Measurements from ENCODE around the gene EMP3.
"Not testable (repeated sequence)": the region's sequence is repeated elsewhere in the genome, so short reads cannot be mapped to it uniquely, and the experiment has no call there.

The EMP3 gene

DNA sequence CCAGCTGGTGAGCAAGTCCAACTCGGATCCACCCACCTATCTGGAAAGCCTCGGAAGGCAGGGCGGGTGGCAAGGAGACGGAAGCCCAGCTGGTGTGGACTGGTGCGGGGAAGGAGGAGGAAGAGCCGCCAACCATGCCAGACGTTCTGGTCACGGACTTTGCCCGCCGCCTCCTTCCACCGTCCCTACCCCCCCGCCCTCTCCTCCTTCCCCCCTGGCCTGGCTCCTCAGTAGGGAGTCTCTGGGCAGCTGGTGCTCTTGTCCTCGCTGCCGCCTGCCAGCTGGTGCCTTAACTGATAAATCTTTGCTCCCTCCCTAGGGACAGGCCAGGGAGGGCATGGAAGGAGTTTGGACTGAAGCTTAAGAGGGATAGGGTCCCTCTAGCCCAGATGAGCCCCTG, 43.6 kb downstream of the EMP3 start:
- no peak for DNase-seq (ENCODE audit: extremely low spot score, insufficient read length, low read depth)
- no peak for FAIRE-seq

DNA sequence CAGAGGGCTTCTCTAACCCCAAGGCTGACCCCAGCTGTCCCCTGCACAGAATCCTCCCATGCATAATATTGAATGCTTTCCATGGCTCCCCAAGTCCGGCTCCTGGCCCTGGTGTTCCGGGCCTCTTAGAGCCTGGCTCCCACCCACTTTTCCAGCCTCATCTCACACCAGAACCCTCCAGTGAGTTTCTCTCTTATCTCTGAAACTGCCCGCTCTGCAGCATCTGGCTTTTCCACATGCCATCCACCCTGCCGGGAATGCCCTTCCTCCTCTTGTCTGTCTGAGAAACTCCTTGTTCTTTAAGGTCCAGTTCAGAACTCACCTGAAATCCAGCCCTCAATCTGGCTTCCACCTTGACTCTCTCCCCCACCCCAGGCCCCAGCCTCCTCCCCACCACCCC, 45.6 kb downstream of the EMP3 start:
- FAIRE-seq (no peak), DNase-seq (ENCODE audit: extremely low spot score, insufficient read length, low read depth) (no peak)

DNA sequence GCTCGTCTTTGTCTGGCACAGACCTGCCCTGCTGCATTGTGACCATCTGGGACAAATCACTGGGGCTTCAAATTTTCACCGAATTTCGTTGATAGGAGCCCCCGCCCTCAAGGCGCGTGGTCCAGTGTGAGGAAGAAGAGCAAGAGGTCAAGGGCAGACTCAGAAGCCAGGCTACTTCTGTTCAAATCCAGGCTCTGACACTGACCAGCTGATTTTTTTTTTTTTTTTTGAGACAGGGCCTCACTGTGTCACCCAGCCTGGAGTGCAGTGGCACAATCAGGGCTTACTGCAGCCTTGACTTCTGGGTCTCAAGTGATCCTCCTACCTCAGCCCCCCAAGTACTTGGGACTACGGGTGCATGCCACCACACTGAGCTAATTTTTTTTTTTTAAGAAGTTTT, 46.0 kb downstream of the EMP3 start:
- DNase-seq (ENCODE audit: extremely low spot score, insufficient read length, low read depth) (no peak), FAIRE-seq (no peak)

DNA sequence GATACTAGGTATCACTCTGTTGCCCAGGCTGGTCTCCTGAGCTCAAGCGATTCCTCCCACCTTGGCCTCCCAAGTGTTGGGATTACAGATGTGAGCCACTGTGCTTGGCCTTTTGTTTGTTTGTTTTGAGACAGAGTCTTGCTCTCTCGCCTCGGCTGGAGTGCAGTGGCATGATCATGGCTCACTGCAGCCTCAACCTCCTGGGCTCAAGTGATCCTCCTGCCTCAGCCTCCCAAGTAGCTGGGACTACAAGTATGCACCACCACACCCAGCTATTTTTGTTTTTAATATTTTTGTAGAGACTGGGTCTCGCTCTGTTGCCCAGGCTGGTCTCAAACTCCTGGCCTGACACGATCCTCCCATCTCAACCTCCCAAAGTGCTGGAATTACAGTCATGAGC, 46.4 kb downstream of the EMP3 start:
- DNase-seq (ENCODE audit: extremely low spot score, insufficient read length, low read depth); FAIRE-seq: not testable (repeated sequence)

DNA sequence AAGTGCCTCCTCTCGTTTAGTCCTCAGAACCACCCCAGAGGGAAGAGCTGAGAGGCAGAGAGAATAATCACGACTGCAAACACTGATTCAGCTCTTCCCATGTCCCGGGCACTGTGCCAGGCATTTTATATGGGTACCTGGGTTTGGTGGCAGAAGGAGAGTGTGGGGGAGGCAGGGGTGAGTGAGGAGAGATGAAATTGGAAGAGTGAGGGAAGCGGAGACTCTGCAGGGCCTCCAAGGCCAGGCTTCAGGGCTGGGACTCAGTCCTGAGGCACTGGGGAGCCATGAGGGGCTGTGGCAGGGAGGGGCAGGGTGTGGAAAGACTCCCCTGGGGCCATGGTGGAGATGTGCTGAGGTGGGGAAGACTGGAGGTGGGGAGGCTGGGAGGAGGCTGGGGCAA, 47.6 kb downstream of the EMP3 start:
- FAIRE-seq: no peak

DNA sequence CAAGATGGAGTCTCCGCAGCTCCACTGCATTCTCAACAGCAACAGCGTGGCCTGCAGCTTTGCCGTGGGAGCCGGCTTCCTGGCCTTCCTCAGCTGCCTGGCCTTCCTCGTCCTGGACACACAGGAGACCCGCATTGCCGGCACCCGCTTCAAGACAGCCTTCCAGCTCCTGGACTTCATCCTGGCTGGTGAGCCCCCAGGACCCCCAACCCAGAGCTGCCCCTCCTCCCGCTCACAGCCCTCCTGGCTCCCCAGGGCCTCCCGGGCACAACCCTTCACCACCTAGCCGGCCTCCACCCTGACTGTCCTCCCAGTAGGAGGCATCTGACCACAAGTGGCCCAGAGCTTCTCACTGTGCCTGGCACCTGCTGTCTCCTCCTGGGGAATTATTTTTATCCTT, 48.2 kb downstream of the EMP3 start:
- DNase-seq (ENCODE audit: extremely low spot score, insufficient read length, low read depth): no peak
- FAIRE-seq: no peak

More for the DNA sequence above, 47.6 kb downstream of the EMP3 start:
- DNase-seq (ENCODE audit: extremely low spot score, insufficient read length, low read depth): no peak

DNA sequence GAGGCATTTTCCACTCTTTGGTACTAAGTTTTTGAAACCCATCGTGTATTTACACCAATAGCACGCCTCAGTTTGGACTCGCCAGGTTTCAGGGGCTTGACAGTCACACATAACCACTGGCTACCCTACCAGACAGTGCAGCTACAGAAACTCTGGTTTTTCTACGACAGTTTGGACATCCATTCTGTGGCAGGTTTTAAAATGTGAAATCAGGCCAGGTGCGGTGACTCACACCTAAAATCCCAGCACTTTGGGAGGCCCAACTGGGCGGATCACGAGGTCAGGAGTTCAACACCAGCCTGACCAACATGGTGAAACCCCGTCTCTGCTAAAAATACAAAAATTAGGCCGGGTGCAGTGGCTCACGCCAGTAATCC, 52.8 kb downstream of the EMP3 start:
- DNase-seq (ENCODE audit: extremely low spot score, insufficient read length, low read depth) (no peak), FAIRE-seq (no peak)

DNA sequence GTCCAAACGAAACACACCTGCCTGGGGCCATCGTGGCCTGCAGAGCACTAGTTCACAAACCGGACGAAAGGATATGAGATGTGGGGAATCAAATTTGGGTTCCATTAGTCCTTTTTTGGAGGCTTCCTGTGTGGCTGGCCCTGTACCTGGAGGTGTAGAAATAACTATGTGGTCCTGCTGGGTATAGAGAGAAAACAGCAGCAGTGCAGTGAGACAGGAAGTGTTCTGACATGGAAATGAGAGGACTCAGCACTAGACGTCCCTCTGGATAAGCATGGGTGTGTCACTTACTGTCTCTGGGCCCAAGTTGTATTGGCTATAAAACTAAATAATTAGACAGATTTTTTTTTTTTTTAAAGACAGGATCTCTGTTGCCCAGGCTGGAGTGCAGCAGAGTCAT, 53.7 kb downstream of the EMP3 start:
- DNase-seq (ENCODE audit: extremely low spot score, insufficient read length, low read depth) (no peak), FAIRE-seq (no peak)

All from GM18507 (cell line).